HCT116 (cell line): ENCODE data around the gene MRE11. TPM values are rescaled to one million over a fixed set of nuclear protein-coding genes. Genes with fewer than 3 reads are reported as not detected.

ENCODE experiments used
- ATAC-seq: fragments of 200-7000 bp; cut with Tn5 transposase; 2 replicates; pipeline ENCODE4 v1.9.1; 2020; ENCODE audit warnings: mild to moderate bottlenecking, moderate library complexity
- BruUV-seq: library from RNA; stranded (reverse); fragments of 400-500 nt; replicated peaks from 2 replicates; lab custom pipeline; 2021; lab: Mats Ljungman, UMichigan
- CTCF ChIA-PET: fragments of 300-600 bp; sonication (Branson Sonifier 250); formaldehyde crosslinking; loops from one replicate; lab custom pipeline; 2021; ENCODE audit warnings: antibody characterized with exemption; lab: Charles Lee
- POLR2A ChIA-PET: fragments of 300-600, 350-600 bp; sonication (Branson Sonifier 250); formaldehyde crosslinking; loops from one replicate; lab custom pipeline; 2021; ENCODE audit warnings: antibody characterized with exemption; lab: Charles Lee
- RAD21 ChIA-PET, 2 experiments: fragments of 300-600 bp; sonication (Branson Sonifier 250); formaldehyde crosslinking; loops; one replicate each; lab custom pipeline; 2023; ENCODE audit warnings: low total read pairs in 2 of 2; ENCODE audit not compliant: uncharacterized antibody in 2 of 2, unreplicated experiment in 2 of 2, low non-redundant PET in 1 of 2; lab: Charles Lee
- DNase-seq: peaks from one replicate; pipeline ENCODE4 v3.0.0-alpha.2; 2010; ENCODE audit warnings: low read depth, low spot score
- H2AFZ ChIP-seq: fragments of 200-600 bp; shearing (Covaris generic), sonication (generic); 2 replicates; pipeline ENCODE4 v1.6.1; 2017; ENCODE audit warnings: low read depth, mixed run types, mixed read lengths, antibody characterized with exemption, low read length; ENCODE audit not compliant: poor library complexity, severe bottlenecking
- H3K27ac ChIP-seq: 2 replicates; pipeline ENCODE4 v1.5.1; 2012; ENCODE audit warnings: low read depth, low read length
- H3K27me3 ChIP-seq: fragments of 200-600 bp; sonication (generic); 2 replicates; pipeline ENCODE4 v1.6.1; 2016; ENCODE audit warnings: mixed run types, low read length, mixed read lengths; ENCODE audit not compliant: insufficient read depth
- H3K36me3 ChIP-seq, 2 experiments: fragments of 200-500 bp in 1 of 2; fragments of 200-600 bp in 1 of 2; sonication (Bioruptor generic) in 1 of 2; sonication (generic) in 1 of 2; 2 replicates each; pipeline versions ENCODE4 v1.5.1 to v1.6.1; 2014 to 2016; ENCODE audit warnings: low read length in 2 of 2, inconsistent platforms in 1 of 2, mixed read lengths in 1 of 2, mixed run types in 1 of 2; ENCODE audit not compliant: insufficient read depth in 2 of 2, control insufficient read depth in 1 of 2
- H3K4me1 ChIP-seq, 2 experiments: fragments of 200-600 bp in 1 of 2; sonication (generic) in 1 of 2; 2 replicates each; pipeline versions ENCODE4 v1.5.1 to v1.6.1; 2012 to 2017; ENCODE audit warnings: low read length in 2 of 2, inconsistent platforms in 1 of 2, mild to moderate bottlenecking in 1 of 2, mixed read lengths in 1 of 2, mixed run types in 1 of 2, moderate library complexity in 1 of 2; ENCODE audit not compliant: insufficient read depth in 2 of 2, control insufficient read depth in 1 of 2
- H3K4me2 ChIP-seq: fragments of 200-600 bp; sonication (generic); 2 replicates; pipeline ENCODE4 v1.6.1; 2017; ENCODE audit warnings: mixed run types, low read length, mixed read lengths
- H3K4me3 ChIP-seq, 2 experiments: fragments of 200-600 bp in 1 of 2; sonication (generic) in 1 of 2; replicated peaks in 1 of 2; 2 replicates each; pipeline ENCODE4 v1.5.1; 2011 to 2016; ENCODE audit warnings: low read length in 2 of 2, control low read depth in 1 of 2, low read depth in 1 of 2, mild to moderate bottlenecking in 1 of 2, mixed read lengths in 1 of 2, mixed run types in 1 of 2
- H3K79me2 ChIP-seq: fragments of 200-600 bp; sonication (generic); 2 replicates; pipeline ENCODE4 v1.6.1; 2017; ENCODE audit warnings: mild to moderate bottlenecking, mixed run types, low read length, moderate library complexity, mixed read lengths; ENCODE audit not compliant: insufficient read depth
- H3K9ac ChIP-seq: fragments of 200-600 bp; sonication (generic); 2 replicates; pipeline ENCODE4 v1.6.1; 2016; ENCODE audit warnings: low read length, mixed read lengths
- H3K9me2 ChIP-seq: fragments of 200-600 bp; sonication (generic), shearing (Covaris generic); 2 replicates; pipeline ENCODE4 v1.6.1; 2017; ENCODE audit warnings: mixed run types, mild to moderate bottlenecking, moderate library complexity; ENCODE audit not compliant: insufficient read depth
- H3K9me3 ChIP-seq, 2 experiments: fragments of 200-500 bp in 1 of 2; fragments of 200-600 bp in 1 of 2; sonication (Bioruptor generic) in 1 of 2; sonication (generic) in 1 of 2; 2 replicates each; pipeline ENCODE4 v1.6.1; 2014 to 2017; ENCODE audit warnings: low read length in 2 of 2, mixed read lengths in 2 of 2, inconsistent platforms in 1 of 2, low read depth in 1 of 2, mild to moderate bottlenecking in 1 of 2, mixed run types in 1 of 2, moderate library complexity in 1 of 2; ENCODE audit not compliant: control insufficient read depth in 1 of 2, insufficient read depth in 1 of 2
- H4K20me1 ChIP-seq: fragments of 200-600 bp; sonication (generic), shearing (Covaris generic); 2 replicates; pipeline ENCODE4 v1.6.1; 2017; ENCODE audit warnings: mixed run types, mild to moderate bottlenecking, moderate library complexity; ENCODE audit not compliant: insufficient read depth
- CEBPB ChIP-seq: IDR thresholded peaks from 2 replicates; pipeline ENCODE4 v1.6.1; 2012; ENCODE audit warnings: low read depth
- EGR1 ChIP-seq: IDR thresholded peaks from 2 replicates; pipeline ENCODE4 v1.6.1; 2012; ENCODE audit warnings: low read depth
- ELF1 ChIP-seq: IDR thresholded peaks from 2 replicates; pipeline ENCODE4 v1.6.1; 2012; ENCODE audit warnings: low read depth, borderline replicate concordance
- EZH2 ChIP-seq: fragments of 200-600 bp; sonication (generic); IDR thresholded peaks from 2 replicates; pipeline ENCODE4 v1.6.1; 2017; ENCODE audit warnings: antibody characterized with exemption, mixed run types
- EZH2phosphoT487 ChIP-seq: fragments of 200-600 bp; IDR thresholded peaks from 2 replicates; pipeline ENCODE4 v1.6.1; 2018; ENCODE audit warnings: antibody characterized with exemption, borderline replicate concordance
- POLR2A ChIP-seq: IDR thresholded peaks from 2 replicates; pipeline ENCODE4 v1.7.0; 2011; ENCODE audit warnings: borderline replicate concordance; ENCODE audit not compliant: insufficient read depth, insufficient read length; ENCODE audit errors: extremely low read depth
- POLR2AphosphoS5 ChIP-seq: IDR thresholded peaks from 2 replicates; pipeline ENCODE4 v1.6.1; 2011; ENCODE audit warnings: mild to moderate bottlenecking, low read depth, low read length, moderate library complexity
- SIN3A ChIP-seq: IDR thresholded peaks from 2 replicates; pipeline ENCODE4 v1.6.1; 2012; ENCODE audit warnings: low read depth
- SRF ChIP-seq: IDR thresholded peaks from 2 replicates; pipeline ENCODE4 v1.6.1; 2012; ENCODE audit warnings: low read depth
- YY1 ChIP-seq: IDR thresholded peaks from 2 replicates; pipeline ENCODE4 v1.6.1; 2011; ENCODE audit warnings: low read length, low read depth, moderate library complexity, mild to moderate bottlenecking; ENCODE audit not compliant: insufficient replicate concordance; ENCODE audit errors: extremely low read depth
- ZNF274 ChIP-seq: fragments of 200-500 bp; sonication (Bioruptor generic); IDR thresholded peaks from 2 replicates; pipeline ENCODE4 v1.6.1; 2014; ENCODE audit warnings: mild to moderate bottlenecking, low read depth, low read length, inconsistent platforms
- intact Hi-C: fragments of 100-400 bp; cut with micrococcal nuclease; formaldehyde crosslinking; loops from 2 replicates; pipeline ENCODE4 v1.10.0; 2022
- total RNA-seq: library from RNA; stranded (reverse); gene quantifications from one replicate; pipeline ENCODE4 v1.2.1, GENCODE V29; 2021; ENCODE audit not compliant: unreplicated experiment
- TF ChIP-seq, protein P1 (sequence below): IDR thresholded peaks from 2 replicates; pipeline ENCODE4 v1.6.1; 2012
- TF ChIP-seq, protein P2 (sequence below): IDR thresholded peaks from 2 replicates; pipeline ENCODE4 v1.6.1; 2012; ENCODE audit warnings: low read depth

The MRE11 gene
- total RNA-seq, 1 experiment from 2014 or later = 20.6 TPM

DNA sequence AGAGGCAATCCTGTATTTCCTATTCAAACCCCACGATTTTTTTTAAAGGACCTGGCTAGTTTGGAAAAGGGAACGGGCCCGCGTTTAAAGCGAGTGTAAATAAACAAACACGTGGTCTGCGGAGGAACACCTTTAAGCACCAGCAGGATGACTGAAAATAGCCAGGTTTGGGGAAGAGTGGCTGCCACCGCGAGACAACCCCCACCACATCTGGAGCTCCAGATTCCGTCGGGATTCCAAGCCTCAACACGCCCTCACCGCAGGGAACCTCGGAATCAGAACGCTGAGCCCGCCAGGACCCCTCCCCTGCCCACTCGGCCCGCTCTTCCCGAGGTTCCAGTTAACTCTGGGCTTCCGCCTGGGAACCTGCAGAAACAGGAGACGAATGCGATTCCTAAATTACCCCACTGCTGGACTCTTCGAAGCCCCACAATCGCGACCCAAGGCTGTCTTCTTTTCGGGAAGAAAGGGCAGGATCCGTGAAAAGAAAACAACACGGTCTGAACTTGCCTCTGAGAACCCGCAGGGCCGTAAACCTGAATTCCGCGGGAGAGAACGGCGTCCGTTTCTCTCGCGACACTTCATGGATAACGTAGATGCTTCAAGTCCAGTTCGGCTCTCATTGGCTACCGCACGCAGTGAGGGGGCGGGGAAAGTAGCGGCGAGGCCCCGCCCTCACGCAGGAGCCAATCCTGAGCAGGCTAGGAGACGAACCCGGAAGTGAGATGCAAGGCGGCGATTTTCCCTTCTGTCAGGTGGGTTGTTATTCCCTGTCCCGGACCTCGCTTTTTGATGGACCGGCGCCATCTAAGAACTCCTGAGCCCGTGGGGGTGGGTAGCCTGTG lies at the start of gene MRE11, which contains the start of gene ANKRD49 (continued):
- no peak for TF ChIP-seq ZNF274
- TF ChIP-seq EGR1 = peak; percentile 78
- no peak for TF ChIP-seq CEBPB
- peak; percentile 98 for TF ChIP-seq ELF1
- no peak for TF ChIP-seq EZH2
- TF ChIP-seq, protein P1, sequence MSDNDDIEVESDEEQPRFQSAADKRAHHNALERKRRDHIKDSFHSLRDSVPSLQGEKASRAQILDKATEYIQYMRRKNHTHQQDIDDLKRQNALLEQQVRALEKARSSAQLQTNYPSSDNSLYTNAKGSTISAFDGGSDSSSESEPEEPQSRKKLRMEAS = peak; percentile 89
- no peak for TF ChIP-seq SRF
- TF ChIP-seq, all 23 proteins: peak for 9

DNA sequence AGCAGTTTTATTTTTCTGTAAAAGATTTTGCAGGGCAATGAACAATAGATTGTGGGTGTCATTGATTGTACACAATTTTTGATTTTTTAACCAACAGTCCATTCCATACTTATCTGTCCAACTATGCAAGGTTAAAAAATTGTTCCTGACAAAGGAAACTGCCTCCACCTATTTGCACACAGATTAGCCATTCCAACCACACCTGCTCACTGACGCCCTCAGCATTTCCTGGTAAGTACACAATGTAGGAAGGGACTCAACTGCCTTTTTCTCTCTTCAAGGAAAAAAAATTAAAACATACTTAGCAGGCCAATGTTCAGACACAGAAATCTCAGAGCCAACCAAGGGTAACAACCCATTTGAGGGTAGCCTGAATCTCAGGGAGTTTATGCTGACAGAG lies 45.8 kb upstream of the MRE11 start:
- no peak overlapping the region for H3K9ac ChIP-seq
- ATAC-seq (no peak), DNase-seq (no peak)
- intact Hi-C loops = no loop called here
- ChIA-PET POLR2A (no interaction called here), RAD21 (no interaction called here), CTCF (no interaction called here)
- no TSS peak for BruUV-seq
- peaks cover 8 to 13% of the 10 kb centered on the region in 2 experiments; a peak in 3 of 4 replicates for H3K4me1 ChIP-seq
- H3K79me2 ChIP-seq = no peaks in the 10 kb centered on the region; the same call in 1 of the 2 replicates
- H4K20me1 ChIP-seq = no peaks in the 10 kb centered on the region
- H2AFZ ChIP-seq = no peak overlapping the region
- H3K4me3 ChIP-seq = no peak overlapping the region
- no peaks in the 10 kb centered on the region for H3K36me3 ChIP-seq
- H3K9me2 ChIP-seq = no peaks in the 10 kb centered on the region
- TF ChIP-seq, protein P1 = no peak
- TF ChIP-seq SIN3A (no peak), EZH2phosphoT487 (no peak), POLR2A (no peak), YY1 (no peak), CEBPB (no peak), POLR2AphosphoS5 (no peak)
- TF ChIP-seq, protein P2, sequence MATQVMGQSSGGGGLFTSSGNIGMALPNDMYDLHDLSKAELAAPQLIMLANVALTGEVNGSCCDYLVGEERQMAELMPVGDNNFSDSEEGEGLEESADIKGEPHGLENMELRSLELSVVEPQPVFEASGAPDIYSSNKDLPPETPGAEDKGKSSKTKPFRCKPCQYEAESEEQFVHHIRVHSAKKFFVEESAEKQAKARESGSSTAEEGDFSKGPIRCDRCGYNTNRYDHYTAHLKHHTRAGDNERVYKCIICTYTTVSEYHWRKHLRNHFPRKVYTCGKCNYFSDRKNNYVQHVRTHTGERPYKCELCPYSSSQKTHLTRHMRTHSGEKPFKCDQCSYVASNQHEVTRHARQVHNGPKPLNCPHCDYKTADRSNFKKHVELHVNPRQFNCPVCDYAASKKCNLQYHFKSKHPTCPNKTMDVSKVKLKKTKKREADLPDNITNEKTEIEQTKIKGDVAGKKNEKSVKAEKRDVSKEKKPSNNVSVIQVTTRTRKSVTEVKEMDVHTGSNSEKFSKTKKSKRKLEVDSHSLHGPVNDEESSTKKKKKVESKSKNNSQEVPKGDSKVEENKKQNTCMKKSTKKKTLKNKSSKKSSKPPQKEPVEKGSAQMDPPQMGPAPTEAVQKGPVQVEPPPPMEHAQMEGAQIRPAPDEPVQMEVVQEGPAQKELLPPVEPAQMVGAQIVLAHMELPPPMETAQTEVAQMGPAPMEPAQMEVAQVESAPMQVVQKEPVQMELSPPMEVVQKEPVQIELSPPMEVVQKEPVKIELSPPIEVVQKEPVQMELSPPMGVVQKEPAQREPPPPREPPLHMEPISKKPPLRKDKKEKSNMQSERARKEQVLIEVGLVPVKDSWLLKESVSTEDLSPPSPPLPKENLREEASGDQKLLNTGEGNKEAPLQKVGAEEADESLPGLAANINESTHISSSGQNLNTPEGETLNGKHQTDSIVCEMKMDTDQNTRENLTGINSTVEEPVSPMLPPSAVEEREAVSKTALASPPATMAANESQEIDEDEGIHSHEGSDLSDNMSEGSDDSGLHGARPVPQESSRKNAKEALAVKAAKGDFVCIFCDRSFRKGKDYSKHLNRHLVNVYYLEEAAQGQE = no peak
- H3K9me3 ChIP-seq = no peaks in the 10 kb centered on the region
- no peaks in the 10 kb centered on the region for H3K27me3 ChIP-seq
- H3K27ac ChIP-seq = no peak overlapping the region
- H3K4me2 ChIP-seq = no peak overlapping the region
